Fibroblast of gingiva (primary cell): ENCODE results near the gene GALNT2.

Experiments used
- DNase-seq: peaks from one replicate; pipeline ENCODE4 v3.0.0-alpha.2; 2011; ENCODE audit warnings: low read depth

GALNT2 gene

GRCh38 chr1:230321741-230322420, 254.8 kb downstream of the GALNT2 start:
- no peak for DNase-seq

- DNase-seq = no peak
Observed at GRCh38 chr1:230322421-230322756, 255.4 kb downstream of the GALNT2 start.

GRCh38 chr1:230322967-230323547, 256.0 kb downstream of the GALNT2 start:
- no peak for DNase-seq

GRCh38 chr1:230323686-230324085, 256.6 kb downstream of the GALNT2 start:
- no peak for DNase-seq

- DNase-seq = peak; percentile 18
Observed at GRCh38 chr1:230326971-230327891, 260.2 kb downstream of the GALNT2 start.

GRCh38 chr1:230327892-230328284, 260.9 kb downstream of the GALNT2 start:
- no peak for DNase-seq

GRCh38 chr1:230328342-230329015, 261.4 kb downstream of the GALNT2 start:
- DNase-seq = no peak

GRCh38 chr1:230330157-230330556, 263.1 kb downstream of the GALNT2 start:
- no peak for DNase-seq
